Measurements from ENCODE around the gene SPINK9. TPM values are rescaled to one million over a fixed set of nuclear protein-coding genes. Genes with fewer than 3 reads are reported as not detected.
"Not testable (repeated sequence)": the region's sequence is repeated elsewhere in the genome, so short reads cannot be mapped to it uniquely, and the experiment has no call there.

SPINK9 gene, protein sequence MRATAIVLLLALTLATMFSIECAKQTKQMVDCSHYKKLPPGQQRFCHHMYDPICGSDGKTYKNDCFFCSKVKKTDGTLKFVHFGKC
- total RNA-seq (2014; rRNA removed; shearing (Covaris generic)) = not detected in 2 replicates

DNA sequence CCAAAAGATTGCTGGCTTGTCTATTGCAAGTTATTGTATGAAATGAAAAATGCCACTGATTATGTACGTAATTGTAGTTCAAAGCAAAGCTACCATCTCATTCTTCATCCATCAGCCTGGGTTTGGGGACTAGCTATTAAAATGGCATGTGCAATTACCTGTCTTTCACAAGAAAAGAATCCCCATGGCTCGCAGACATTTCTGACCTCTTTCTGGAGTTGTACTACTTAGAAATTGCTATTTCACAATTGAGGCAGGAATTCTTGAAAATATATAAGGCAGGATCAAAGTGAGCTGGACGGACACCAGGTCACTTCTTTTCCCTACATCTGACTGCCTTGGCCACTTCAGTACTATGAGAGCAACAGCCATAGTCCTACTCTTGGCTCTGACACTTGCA is at the start of gene SPINK9:
Gene SPINK9, plus strand, starts transcription at position 301 of the 400 bp plus-strand sequence. Its CDS starts 55 bp downstream, at position 356.
- Histone ChIP-seq H3K9me3 (replicated peaks) (no peaks in the 10 kb centered on the region), H3K27me3 (no peaks in the 10 kb centered on the region), H3K4me3 (no peak within 1 kb of the TSS), H3K36me3 (no peaks in the 10 kb centered on the region), H3K27ac (no peak within 1 kb of the TSS), H3K4me1 (no peaks in the 10 kb centered on the region)
- no peak for DNase-seq

DNA sequence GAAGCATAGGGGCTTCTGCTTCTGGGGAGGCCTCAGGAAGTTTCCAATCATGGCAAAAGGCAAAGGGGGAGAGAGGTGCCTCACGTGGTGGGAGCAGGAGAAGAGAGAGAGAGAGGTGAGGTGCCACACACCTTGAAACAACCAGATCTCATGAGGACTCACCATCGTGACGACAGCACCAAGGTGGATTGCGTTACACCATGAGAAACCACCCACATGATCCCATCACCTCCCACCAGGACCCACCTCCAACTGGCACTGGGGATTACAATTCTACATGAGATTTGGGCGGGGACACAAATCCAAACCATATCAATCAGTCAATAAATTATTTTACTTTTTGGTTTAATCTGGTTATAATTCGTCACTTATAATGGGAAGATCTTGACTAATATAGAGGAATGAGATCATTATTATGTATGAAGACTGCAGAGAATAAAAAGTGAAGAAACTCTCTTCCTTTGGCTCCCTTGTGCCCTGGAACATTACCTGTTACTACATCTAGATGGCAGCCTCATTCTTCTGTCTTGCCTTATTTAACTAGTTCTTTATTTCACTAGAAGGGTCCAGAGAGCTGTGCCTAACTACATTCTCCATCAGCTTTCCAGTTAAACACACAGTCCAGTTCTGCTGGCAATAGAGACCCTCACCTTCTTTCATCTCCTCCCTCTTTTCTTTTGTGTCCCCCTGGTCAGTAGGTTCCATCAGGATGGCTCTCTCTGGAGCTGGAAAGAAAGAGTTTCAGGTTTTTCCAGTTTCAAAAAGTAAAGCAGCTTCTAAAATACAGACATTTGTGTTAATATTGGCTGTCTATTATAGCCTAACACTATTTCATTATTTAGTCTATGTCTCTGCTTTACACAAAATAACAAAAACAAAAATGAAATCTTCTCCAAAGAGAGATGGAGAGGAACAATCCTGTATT is 44.8 kb upstream of the SPINK9 start:
- peak in 1 of 2 experiments; percentile 21 for DNase-seq
- Histone ChIP-seq H3K4me1 (no peaks in the 10 kb centered on the region), H3K27ac (no peak overlapping the region), H3K36me3 (no peaks in the 10 kb centered on the region), H3K4me3 (no peak overlapping the region), H3K9me3 (replicated peaks) (no peaks in the 10 kb centered on the region), H3K27me3 (no peaks in the 10 kb centered on the region)

DNA sequence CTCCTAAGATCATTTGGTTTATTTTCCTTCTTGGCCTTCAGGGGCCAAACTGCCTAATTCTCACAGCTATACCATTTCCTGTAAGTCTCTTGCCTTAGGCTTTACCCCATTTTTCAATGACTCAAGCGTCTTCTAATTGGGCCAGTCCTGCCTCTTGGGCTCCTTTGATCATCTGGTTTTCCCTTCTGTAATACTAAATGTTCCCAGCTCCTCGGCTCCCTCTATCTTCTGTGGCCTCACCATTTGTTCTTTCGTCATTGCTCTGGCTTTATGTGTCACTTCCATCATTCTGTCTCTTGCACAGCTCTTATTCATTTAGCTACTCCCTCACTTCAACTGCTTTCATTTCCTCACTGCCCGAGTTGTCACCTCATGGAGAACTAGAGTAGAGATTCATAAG is 37.6 kb upstream of the SPINK9 start:
- Histone ChIP-seq H3K27me3 (no peaks in the 10 kb centered on the region), H3K36me3 (no peaks in the 10 kb centered on the region), H3K4me1 (no peaks in the 10 kb centered on the region), H3K4me3 (no peak overlapping the region), H3K27ac (no peak overlapping the region), H3K9me3 (replicated peaks) (no peaks in the 10 kb centered on the region)
- no peak for DNase-seq

DNA sequence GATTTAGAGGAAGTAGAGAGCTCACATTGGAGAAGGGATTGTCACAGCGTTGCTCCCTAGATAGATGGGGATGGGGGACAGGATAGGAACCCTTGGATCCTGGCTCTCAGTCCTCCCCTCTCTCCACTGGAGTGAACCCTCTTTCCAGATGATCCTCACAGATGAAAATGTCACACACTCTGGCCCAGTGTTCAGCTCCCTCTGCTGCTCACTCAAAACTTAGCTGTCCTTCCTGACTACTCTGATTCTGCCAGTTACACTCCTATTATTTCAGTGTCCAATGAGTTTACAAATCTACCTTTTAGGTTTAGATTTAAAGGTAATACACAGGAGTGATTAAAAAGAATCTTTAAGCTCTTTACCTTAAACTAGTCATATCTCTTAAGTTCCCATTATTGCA is 28.9 kb upstream of the SPINK9 start:
- no peaks in the 10 kb centered on the region for H3K9me3 ChIP-seq (replicated peaks)
- no peaks in the 10 kb centered on the region for H3K4me1 ChIP-seq
- H3K27ac ChIP-seq = no peak overlapping the region
- H3K36me3 ChIP-seq = no peaks in the 10 kb centered on the region
- no peak overlapping the region for H3K4me3 ChIP-seq
- DNase-seq = no peak
- no peaks in the 10 kb centered on the region; the same call in 1 of the 2 replicates for H3K27me3 ChIP-seq

DNA sequence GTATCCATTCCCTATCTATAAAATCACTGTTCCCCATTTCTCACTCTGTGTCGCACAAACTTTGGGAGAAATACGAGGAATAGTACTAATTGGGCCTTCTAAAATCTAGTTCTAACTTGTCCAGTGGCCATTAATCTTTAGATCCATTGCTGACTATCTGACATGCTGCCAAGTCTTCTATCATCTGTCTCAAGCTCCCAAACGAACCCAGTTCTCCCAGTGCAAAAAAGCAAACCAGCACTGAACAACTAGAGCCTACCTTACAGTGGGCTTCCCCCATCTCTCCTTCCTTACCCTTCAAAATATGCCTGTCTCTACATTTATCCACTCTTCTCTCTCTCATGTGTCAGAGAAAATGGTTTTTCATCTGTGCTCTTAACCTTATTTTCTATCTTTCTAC is 26.3 kb upstream of the SPINK9 start:
- H3K27ac ChIP-seq = no peak overlapping the region
- H3K27me3 ChIP-seq = no peaks in the 10 kb centered on the region; the same call in 1 of the 2 replicates
- no peaks in the 10 kb centered on the region for H3K4me1 ChIP-seq
- no peak for DNase-seq
- no peak overlapping the region for H3K4me3 ChIP-seq
- no peaks in the 10 kb centered on the region for H3K36me3 ChIP-seq
- H3K9me3 ChIP-seq (replicated peaks) = no peaks in the 10 kb centered on the region

DNA sequence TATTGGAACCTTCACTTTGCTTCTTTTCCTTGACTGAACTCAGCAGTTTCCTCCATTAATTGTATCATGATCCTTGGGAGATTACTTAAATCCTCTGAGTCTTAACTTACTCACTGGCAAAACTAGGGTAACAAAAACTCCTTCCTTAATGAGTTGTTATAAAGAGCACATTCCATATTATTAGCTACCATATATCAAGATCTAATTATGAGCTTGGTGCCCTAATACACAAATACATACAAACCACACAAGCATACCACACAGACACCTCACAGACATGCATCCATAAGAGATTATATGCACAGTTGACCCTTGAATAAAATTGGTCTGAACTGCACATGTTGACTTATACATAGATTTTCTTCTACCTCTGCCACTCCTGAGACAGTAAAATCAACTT is 25.6 kb upstream of the SPINK9 start:
- Histone ChIP-seq H3K27ac (no peak overlapping the region), H3K4me1 (no peaks in the 10 kb centered on the region), H3K9me3 (replicated peaks) (no peaks in the 10 kb centered on the region), H3K36me3 (no peaks in the 10 kb centered on the region), H3K27me3 (no peaks in the 10 kb centered on the region; the same call in 1 of the 2 replicates), H3K4me3 (no peak overlapping the region)
- no peak for DNase-seq

DNA sequence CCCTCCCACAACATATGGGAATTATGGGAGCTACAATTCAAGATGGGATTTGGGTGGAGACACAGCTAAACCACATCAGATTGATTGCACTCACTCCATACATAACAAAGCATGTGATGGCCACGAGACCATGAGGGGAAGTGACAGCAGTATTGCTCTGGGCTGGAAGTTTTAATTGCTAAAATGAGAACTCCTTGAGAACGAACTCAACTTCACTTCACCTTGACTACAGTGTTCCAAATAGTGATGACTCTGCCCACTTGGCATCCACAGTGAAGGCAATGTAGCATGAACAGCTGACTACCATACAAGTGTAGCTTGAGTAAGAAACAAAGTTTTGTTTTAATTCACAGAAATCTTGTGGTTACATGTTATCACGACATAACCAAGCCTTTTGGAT is 23.9 kb upstream of the SPINK9 start:
- no peak overlapping the region for H3K4me3 ChIP-seq
- DNase-seq = no peak
- no peaks in the 10 kb centered on the region for H3K4me1 ChIP-seq
- no peak overlapping the region for H3K27ac ChIP-seq
- H3K27me3 ChIP-seq = no peaks in the 10 kb centered on the region
- H3K36me3 ChIP-seq = no peaks in the 10 kb centered on the region
- no peaks in the 10 kb centered on the region for H3K9me3 ChIP-seq (replicated peaks)

DNA sequence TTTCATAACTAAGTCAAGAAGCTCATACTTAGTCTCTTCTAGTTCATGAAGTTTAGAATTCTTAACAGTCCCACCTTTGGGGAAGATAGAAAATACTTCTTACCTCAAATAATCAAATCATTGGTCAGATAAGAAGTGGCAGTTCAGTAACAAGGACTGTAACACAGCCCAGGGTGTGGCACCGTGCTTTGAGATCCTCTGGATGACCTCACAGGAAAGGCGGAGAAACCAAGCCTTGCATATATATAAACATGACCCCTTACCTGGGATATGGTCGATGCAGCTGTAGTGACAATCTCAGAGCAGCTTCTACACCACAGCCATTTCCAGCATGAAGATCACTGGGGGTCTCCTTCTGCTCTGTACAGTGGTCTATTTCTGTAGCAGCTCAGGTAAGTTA is 23.2 kb upstream of the SPINK9 start, which contains the start of gene SPINK7:
Gene SPINK7, plus strand, starts transcription at position 271 of the 400 bp plus-strand sequence. Its CDS starts 61 bp downstream, at position 332.
- H3K9me3 ChIP-seq (replicated peaks) = no peaks in the 10 kb centered on the region
- H3K27me3 ChIP-seq = peaks cover 3% of the 10 kb centered on the region; the same call in 1 of the 2 replicates
- H3K27ac ChIP-seq = no peak within 1 kb of the TSS
- DNase-seq = no peak
- H3K4me3 ChIP-seq = no peak within 1 kb of the TSS
- H3K36me3 ChIP-seq = no peaks in the 10 kb centered on the region
- H3K4me1 ChIP-seq = no peaks in the 10 kb centered on the region

DNA sequence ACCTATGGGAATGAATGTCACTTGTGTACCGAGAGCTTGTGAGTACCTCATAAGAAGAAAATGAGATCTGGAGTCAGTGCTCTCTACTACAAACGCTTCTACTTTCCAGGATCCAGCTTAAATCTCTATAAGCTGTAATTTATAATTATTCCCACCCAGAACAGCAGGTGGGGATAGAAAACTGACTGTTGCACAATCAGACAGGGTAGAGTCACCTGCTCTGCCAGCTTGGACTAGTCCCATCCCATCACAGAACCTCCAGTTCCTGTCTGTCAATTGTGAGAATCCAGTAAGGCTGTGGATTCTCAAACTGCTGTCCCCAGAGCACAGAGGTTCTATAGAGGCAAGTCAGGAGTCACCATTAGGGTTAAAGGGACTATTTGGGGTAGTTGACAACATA is 21.2 kb upstream of the SPINK9 start:
- no peaks in the 10 kb centered on the region for H3K9me3 ChIP-seq (replicated peaks)
- H3K27ac ChIP-seq = no peak overlapping the region
- no peaks in the 10 kb centered on the region for H3K4me1 ChIP-seq
- no peak overlapping the region for H3K4me3 ChIP-seq
- peaks cover 3% of the 10 kb centered on the region; the same call in 1 of the 2 replicates for H3K27me3 ChIP-seq
- H3K36me3 ChIP-seq = no peaks in the 10 kb centered on the region
- no peak for DNase-seq

DNA sequence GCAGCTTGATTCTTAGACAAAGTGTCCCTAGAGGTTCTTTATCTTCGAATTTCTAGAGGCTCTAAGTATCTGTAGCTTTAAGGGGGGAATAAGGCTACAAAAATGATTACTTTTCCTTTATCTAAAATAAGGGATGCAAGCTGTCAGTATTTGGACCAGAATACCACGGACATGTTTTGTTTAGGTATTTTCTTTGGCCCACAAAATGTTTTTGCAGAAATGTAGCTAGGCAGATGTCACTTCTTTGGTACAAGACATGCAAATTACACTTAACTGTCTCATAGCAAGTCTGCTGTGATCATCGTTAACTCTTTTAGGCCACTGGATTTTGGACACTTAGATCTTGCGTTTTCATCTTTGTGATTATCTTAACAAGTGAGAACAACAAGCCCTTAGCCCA is 20.6 kb upstream of the SPINK9 start:
- no peaks in the 10 kb centered on the region for H3K4me1 ChIP-seq

DNA sequence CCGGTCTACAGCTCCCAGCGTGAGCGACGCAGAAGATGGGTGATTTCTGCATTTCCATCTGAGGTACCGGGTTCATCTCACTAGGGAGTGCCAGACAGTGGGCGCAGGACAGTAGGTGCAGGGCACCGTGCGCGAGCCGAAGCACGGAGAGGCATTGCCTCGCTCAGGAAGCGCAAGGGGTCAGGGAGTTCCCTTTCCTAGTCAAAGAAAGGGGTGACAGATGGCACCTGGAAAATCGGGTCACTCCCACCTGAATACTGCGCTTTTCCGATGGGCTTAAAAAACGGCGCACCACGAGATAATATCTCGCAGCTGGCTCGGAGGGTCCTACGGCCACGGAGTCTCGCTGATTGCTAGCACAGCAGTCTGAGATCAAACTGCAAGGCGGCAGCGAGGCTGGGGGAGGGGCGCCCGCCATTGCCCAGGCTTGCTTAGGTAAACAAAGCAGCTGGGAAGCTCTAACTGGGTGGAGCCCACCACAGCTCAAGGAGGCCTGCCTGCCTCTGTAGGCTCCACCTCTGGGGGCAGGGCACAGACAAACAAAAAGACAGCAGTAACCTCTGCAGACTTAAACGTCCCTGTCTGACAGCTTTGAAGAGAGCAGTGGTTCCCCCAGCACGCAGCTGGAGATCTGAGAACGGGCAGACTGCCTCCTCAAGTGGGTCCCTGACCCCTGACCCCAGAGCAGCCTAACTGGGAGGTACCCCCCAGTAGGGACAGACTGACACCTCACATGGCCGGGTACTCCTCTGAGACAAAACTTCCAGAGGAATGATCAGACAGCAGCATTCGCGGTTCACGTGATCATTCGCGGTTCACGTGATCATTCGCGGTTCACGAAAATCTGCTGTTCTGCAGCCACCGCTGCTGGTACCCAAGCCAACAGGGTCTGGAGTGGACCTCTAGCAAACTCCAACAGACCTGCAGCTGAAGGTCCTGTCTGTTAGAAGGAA is 15.1 kb upstream of the SPINK9 start:
- H3K27ac ChIP-seq = not testable (repeated sequence)

More for the DNA sequence above, 20.6 kb upstream of the SPINK9 start:
- peaks cover 3% of the 10 kb centered on the region; the same call in 1 of the 2 replicates for H3K27me3 ChIP-seq
- no peak overlapping the region for H3K27ac ChIP-seq
- H3K9me3 ChIP-seq (replicated peaks) = no peaks in the 10 kb centered on the region
- no peak for DNase-seq
- no peak overlapping the region for H3K4me3 ChIP-seq
- H3K36me3 ChIP-seq = no peaks in the 10 kb centered on the region

DNA sequence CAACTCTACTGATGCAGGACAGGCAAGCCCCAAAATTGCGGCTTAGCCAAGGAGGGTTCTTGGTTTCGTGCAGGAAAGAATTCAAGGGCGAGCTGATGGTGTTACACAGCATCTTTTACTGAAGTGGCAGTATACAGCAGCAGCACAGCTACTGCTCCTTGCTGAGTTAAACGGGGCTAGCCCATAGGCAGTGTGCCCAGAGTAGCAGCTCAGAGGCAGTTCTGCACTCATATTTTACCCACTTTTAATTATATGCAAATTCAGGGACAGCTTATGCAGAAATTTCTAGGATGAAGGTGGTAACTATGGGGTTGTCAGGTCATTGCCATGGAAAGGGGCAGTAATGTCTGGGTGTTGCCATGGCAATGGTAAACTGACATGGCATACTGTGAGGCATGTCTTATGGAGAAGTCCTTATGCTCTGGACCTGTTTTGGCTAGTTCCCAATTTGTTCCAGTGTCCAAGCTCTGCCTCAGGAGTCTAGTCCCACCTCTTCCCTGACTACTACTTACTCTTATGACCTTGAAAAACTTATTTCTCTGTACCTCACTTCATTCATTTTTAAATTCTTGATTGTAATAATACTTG is 2.0 kb upstream of the SPINK9 start:
- Histone ChIP-seq H3K27me3 (no peaks in the 10 kb centered on the region), H3K27ac (no peak overlapping the region), H3K4me3 (no peak overlapping the region), H3K9me3 (replicated peaks) (no peaks in the 10 kb centered on the region), H3K36me3 (no peaks in the 10 kb centered on the region), H3K4me1 (no peaks in the 10 kb centered on the region)
- no peak for DNase-seq

More for the DNA sequence above, 15.1 kb upstream of the SPINK9 start:
- DNase-seq; H3K9me3 ChIP-seq (replicated peaks); H3K4me1 ChIP-seq; H3K27me3 ChIP-seq; H3K36me3 ChIP-seq: not testable (repeated sequence)
- H3K4me3 ChIP-seq = peak overlapping the region; percentile 28; the same call in 1 of the 2 replicates

DNA sequence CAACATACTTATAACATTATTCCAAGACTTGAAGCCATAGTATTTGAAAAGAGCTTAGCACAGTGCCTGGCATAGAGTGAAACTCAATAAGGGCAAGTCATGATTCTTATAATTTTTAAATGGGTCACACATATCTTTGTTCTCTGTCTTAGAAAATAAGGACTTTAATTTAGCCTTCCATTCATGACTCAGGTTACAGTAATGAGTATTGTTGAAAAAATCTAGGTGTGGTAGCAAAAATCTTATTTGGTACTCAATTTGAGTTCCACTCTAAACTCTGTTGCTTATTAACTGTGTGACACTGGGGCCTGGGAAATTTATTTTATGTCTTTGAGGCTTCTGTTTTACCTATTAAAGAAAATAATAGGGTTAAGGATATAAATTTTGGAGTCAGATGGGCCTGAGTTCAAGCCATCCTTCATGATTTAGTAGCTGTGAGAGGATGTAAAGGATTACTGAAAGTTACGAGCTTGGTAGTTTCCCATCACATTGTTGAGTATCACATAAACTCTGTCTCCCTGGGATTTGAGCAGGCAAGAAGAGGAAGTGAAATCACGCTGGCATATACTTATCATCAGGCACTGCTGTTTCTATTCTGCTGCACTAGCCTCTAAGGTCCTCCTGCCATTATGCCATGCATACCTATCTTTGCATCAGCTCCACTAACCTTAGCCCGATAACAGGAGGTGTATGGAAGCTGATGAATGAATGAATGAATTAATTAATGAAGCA is 1.5 kb downstream of the SPINK9 start:
- no peak for DNase-seq
- Histone ChIP-seq H3K4me3 (no peak overlapping the region), H3K9me3 (replicated peaks) (no peaks in the 10 kb centered on the region), H3K36me3 (no peaks in the 10 kb centered on the region), H3K27me3 (no peaks in the 10 kb centered on the region), H3K4me1 (no peaks in the 10 kb centered on the region), H3K27ac (no peak overlapping the region)

Data from SJCRH30 (cell line).